ENCODE results near the gene CARNS1. TPM values are rescaled to one million over a fixed set of nuclear protein-coding genes. Genes with fewer than 3 reads are reported as not detected.

CARNS1 gene
- total and polyA plus RNA-seq, 9 of the 15 experiments (the other 6 are each of a cell fraction or from before 2014, with no cell fraction given), result 0.01 to 0.18 (median 0.06) TPM; not detected in 3

- TF ChIP-seq KDM4B (IDR thresholded peaks at IDR 0.05; ENCODE audit: borderline replicate concordance in 2 of 2, low read depth in 1 of 2) (peak in 1 of 2 experiments; percentile 41; a peak in 1 of 4 replicates), PPARD (CRISPR knock-in tag; IDR thresholded peaks at IDR 0.05) (no peak), CHAMP1 (IDR thresholded peaks at IDR 0.05) (no peak), NKRF (IDR thresholded peaks at IDR 0.05; ENCODE audit: borderline replicate concordance) (no peak), HDAC1 (IDR thresholded peaks at IDR 0.05) (0 out of 4 replicates have a peak, but pooled peaks of 1 of the 2 experiments have one; percentile 60), ZNF253 (CRISPR knock-in tag; conservative IDR thresholded peaks at IDR 0.05) (no peak), RBM39 (optimal IDR thresholded peaks at IDR 0.05; ENCODE audit: low read depth, low read length) (no peak), ZNF354B (CRISPR knock-in tag; IDR thresholded peaks at IDR 0.05) (no peak), ELF2 (CRISPR knock-in tag; IDR thresholded peaks at IDR 0.05) (peak; percentile 82), ZNF699 (CRISPR knock-in tag; IDR thresholded peaks at IDR 0.05; ENCODE audit: insufficient replicate concordance) (no peak), ZNF561 (CRISPR knock-in tag; conservative IDR thresholded peaks at IDR 0.05) (no peak), ZNF384 (IDR thresholded peaks at IDR 0.05; ENCODE audit: low read depth, low read length) (no peak), PKNOX1 (IDR thresholded peaks at IDR 0.05) (no peak), ATF3 (IDR thresholded peaks at IDR 0.05) (no peak), ATF3 (CRISPR knock-in tag; conservative IDR thresholded peaks at IDR 0.05) (no peak), SMAD3 (CRISPR knock-in tag; conservative IDR thresholded peaks at IDR 0.05) (no peak), NEUROD1 (IDR thresholded peaks at IDR 0.05; ENCODE audit: borderline replicate concordance, low read depth, low read length, partially characterized antibody) (no peak), ZNF436 (CRISPR knock-in tag; IDR thresholded peaks at IDR 0.05) (no peak)
- TF ChIP-seq, protein P1, sequence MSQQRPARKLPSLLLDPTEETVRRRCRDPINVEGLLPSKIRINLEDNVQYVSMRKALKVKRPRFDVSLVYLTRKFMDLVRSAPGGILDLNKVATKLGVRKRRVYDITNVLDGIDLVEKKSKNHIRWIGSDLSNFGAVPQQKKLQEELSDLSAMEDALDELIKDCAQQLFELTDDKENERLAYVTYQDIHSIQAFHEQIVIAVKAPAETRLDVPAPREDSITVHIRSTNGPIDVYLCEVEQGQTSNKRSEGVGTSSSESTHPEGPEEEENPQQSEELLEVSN (IDR thresholded peaks at IDR 0.05; ENCODE audit: borderline replicate concordance in 1 of 2, extremely low read depth in 1 of 2, insufficient read depth in 1 of 2, insufficient read length in 1 of 2, low read depth in 1 of 2, low read length in 1 of 2, poor library complexity in 1 of 2, severe bottlenecking in 1 of 2), result peak; percentile 80 to 92
Measured at GRCh38 chr11:67401495-67402191, 13.8 kb upstream of the CARNS1 start, which contains the start of gene PPP1CA (continued).

Measured in K562 (cell line).